T-helper 2 cell (primary cell): ENCODE results near the gene HNRNPUL2.
"Not testable (repeated sequence)": the region's sequence is repeated elsewhere in the genome, so short reads cannot be mapped to it uniquely, and the experiment has no call there.

Source experiments
- DNase-seq, 5 experiments: peaks; one replicate each; pipeline versions ENCODE4 v3.0.0 to v3.0.0-alpha.2; 2012 to 2022
- total RNA-seq, 2 donors: gene quantifications; one replicate each; lab custom pipeline; 2026; lab: John Stamatoyannopoulos, UW

Gene HNRNPUL2
- total RNA-seq = 15.9 to 24.8 reads per million in 2 donors

DNA sequence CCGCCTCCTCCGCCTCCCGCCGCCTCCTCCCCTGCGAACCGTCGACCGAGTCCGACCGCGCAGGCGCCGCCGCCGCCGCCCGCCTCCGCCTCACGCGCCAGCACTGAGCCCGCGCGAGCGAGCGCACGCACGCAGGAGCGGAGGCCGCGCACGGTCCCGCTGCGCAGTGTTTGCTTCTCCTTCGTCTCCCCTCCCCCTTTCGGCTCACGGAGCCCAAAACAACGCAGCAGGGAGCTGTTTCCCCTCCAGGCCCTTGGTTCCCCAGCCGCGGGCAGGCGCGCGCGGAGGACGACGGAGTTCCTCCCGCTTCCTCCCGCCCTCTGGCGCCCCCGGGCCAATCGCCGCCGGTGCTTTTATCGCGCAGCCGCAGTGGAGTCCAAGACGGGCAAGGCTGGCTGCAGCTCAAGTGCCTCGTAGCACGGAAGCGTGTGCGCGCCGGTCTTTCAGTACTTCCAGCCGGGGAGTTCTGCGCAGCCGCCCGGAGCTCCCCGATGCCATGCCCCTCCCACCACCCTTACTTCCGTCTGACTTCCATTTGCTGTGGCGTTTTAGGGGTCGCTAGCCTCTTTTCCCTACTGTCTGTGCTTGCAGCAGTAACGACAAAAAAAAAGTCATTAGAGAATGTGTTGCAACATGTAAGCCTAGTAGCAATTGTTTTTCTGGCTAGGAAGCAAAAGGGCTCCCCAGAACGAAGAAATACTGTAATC is at the start of gene HNRNPUL2:
Gene HNRNPUL2 (minus strand): TSS at position 293 of the 707 bp plus-strand sequence. CDS start 301 bp downstream, outside the sequence.
- DNase-seq = peak; percentile 95 to 100 (median 98)

DNA sequence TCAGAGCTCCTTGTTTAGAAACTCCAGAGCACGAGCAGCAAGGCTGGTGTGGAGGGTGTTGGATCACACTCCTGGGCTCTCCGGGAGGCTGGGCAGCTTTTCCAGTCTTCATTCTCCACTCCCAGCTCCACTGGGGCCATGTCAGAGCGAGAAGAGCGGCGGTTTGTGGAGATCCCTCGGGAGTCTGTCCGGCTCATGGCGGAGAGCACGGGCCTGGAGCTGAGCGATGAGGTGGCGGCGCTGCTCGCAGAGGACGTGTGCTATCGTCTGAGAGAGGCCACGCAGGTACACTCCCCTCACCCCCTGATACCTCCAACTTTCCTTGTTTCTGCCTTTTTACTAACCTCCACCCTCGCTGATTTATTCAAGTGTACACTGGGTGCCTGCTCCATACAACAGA is 48.4 kb upstream of the HNRNPUL2 start:
- no peak for DNase-seq

DNA sequence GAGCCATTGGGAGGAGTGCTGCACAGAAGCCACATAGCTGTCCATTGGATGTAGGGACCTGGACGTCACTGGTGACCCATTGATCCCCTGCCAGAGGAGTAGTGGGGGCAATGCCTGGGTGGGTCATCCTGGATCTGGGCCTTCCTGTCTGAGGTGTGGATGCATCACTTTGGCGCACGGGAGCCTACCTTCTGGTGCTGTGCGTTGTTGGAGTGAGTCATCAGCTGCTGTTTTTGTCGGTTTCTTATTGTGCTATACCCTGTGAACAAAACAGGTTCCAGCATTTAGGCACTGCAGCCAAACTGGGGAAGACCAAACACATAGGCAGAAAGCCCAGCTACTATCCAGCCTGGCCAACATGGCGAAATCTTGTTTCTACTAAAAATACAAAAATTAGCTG is 47.1 kb upstream of the HNRNPUL2 start:
- no peak for DNase-seq

DNA sequence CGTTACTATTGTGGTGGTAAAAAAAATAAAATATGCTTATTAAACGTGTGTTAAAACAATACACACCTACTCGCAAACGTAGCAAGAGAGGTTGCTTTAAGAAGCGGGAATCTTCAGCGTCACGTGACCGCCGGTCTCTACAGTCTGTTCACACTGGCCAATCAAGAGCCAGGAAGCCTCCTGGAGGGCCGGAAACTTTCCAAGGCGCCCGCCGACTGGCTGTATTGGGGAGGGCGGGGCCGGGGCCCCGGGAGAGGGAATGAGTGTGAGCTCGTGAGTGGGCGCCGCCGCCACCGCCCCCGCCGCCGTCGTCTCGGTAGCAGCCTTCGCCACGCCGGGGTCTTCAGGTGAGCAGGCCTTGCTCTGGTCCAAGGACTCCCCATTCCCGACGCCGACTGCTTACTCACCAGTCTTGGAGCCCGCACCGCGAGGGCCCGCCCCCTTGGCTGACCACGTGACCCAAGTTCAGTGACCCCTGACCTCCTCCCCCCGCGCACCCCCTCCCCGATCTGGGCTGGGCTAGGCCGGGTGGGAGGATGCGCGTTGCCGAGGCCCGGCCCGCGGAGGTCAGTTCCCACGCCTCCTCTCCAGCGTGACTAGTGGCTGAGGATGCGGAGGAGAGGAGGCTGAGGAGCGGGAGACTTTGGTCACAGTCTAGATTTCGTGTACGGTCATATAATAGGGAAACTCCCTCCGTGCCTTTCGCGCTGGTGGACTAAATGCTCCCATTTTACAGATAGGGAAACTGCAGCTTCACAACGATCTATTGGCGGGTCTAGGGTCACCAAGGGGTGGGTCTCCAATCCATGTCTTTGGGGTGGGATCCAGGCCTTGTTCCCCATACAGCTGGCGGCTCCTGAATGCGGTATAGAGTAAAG is 44.1 kb upstream of the HNRNPUL2 start, which contains the start of gene TAF6L:
Gene TAF6L (plus strand): TSS at position 253 of the 878 bp plus-strand sequence. CDS start 4,388 bp downstream, outside the sequence.
- DNase-seq = peak; percentile 82 to 95 (median 87)

DNA sequence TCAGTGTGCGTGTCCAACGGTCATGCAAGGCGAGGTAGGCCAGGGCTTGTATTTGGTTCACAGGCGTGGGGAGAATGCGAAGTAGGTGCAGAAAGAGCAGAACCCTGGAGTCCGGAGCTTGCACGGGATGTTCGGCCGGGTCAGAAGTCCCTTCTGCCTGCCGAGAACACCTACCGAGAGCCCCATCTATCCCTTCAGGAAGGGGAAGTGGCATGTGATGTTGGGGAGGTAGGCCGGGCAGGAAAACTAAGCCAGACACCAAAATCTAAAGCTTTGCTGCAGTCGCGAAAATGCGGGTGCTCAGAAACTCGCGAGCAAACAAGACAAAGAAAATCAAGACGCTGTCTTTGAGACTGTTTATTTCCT is 43.5 kb upstream of the HNRNPUL2 start:
- DNase-seq = no peak

DNA sequence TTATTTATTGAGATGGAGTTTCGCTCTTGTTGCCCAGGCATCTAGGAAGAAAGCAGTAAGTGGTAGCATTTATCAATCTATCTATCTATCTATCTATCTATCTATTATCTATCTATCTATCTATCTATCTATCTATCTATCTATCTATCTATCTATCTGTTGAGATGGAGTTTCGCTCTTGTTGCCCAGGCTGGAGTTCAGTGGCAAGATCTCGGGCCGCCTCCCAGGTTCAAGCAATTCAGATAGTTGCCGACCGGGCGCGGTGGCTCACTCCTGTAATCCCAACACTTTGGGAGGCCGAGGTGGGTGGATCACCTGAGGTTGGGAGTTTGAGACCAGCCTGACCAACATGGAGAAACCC is 33.6 kb upstream of the HNRNPUL2 start:
- not testable (repeated sequence) for DNase-seq

DNA sequence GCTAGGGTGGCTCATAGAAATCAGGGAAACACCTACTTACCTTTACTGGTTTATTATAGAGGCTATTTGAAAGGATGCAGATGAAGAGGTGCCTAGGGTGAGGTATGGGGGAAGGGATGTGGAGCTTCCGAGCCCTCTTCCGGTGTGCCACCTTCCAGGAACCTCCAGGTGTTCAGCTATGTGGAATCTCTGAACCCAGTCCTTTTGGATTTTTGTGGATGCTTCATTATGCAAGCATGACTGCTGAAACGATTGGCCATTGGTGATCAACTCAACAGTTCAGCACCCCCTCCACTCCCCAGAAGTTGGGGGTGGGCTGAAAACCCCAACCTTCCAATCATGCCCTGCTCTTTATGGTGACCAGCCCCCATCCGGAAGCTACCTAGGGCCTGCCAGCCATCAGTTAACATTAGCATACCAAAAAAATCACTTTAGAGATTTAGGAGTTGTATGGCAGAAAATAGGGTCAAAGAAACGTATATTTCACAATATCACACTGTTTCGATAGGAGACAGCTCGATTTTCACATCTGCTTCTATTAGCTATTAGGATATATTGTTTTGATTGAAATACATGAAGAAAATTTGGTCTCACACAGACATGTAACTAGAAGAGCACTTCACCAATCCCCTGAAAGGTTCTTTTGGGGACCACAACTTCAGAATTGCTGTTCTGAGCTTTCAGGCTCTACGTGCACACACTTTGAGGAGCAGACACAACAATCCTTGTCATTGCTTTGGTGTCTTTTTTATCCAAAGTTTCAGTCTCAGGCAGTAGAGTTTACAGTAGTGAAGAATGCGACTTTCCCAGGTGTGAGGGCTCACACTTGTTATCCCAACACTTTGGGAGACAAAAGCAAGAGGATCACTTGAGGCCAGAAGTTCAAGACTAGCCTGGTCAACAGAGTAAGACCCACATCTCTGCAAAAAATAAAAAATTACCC is 30.9 kb upstream of the HNRNPUL2 start:
- no peak for DNase-seq

DNA sequence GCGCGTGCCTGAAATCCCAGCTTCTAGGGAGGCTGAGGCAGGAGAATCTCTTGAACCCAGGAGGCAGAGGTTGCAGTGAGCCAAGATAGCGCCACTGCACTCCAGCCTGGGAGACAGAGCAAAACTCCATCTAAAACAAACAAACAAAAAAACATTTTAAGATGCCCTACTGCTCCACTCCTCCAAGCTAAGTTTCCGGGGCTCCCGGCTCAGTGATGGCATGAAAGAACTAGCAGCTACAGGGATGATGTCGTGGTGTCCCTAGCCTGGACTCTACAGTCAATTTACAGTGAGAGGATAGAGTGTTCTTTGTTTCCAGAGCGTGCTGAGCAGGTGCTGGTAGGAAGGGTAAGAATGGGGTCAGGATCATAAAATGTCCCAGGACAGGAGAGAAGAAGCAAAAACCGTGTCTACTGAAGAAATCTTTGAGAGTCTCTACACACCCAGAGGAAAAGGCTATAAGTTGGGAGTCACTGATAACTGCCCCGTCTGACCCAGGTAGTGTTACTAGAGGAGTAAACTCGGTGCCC is 27.9 kb upstream of the HNRNPUL2 start:
- DNase-seq = no peak

DNA sequence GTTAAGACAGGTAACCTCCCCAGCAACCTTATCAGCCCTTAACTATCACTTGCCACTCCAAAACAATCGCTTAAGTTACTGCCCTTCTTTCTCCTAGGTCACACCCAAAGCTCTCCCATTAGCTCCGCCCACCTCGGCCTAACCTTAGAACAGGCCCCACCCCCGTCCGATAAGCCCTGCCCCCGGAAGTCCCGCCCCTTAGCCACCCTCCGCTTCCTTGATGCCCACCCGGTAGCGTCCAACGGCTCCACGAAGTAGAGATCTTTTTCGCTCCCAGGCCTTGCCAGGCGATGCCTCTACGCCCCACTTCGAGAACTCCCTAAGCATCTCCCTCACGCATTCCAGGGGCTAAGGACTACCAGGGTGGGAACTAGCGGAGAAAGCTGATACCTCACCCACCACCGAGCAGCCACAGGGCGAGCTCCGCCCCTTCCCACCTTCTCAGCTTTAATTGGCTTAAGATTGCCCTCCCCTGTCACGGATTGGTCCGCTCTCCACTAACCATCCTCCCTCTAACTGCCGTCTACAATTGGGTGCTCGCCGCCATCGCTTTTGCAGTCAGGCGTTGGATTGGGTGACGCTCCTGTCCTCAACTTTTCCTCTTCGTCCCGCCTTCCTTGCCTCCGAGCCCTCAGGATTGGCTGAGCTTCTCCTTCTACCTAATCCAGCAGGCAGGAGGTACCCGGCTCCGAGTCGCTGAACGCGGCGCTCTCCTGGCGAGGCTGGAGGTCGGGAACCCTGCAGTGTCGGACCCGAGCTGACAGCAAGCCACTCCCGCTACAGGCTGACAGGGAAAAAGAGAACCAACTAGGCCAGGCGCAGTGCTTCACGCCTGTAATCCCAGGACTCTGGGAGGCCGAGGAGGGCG is 26.7 kb upstream of the HNRNPUL2 start, which contains the start of gene ZBTB3:
Gene ZBTB3 (minus strand): TSS at position 425 of the 868 bp plus-strand sequence. CDS start 496 bp downstream, outside the sequence.
- DNase-seq = peak; percentile 91 to 100 (median 95)

DNA sequence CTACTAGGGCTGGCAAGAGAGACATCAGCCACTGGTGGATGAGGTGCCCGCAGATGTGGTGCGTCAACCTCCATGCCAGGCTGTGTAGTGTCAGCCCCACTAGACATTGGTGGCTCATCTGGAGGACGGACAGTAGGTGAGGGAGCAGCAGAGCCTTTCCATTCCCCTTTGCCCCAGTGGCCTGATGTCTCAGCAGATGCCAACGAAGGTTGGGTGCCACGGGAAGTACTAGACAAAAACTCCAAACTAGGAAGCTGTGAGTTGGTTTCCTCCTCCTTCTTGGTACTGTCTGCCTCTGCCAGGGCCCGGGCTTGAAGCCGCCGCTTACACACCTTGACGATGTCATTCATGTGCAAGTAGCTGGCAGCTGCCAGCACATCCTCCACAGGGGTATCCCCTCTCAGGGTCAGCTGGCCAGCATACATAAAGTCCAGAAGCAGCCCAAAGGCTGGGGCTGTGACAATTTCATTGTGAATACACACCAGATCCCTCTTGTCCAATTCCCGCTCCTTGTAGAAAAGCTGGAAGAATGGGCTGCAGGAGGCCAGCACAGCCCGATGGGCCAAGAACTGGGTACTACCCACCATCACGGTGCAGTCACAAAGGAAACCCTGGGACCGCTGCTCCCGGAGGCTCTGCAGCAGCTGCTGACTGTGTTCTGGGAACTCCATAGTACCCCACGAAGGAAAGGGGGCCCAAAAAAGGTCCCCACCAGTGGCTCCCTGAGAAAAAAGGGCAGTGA is 25.9 kb upstream of the HNRNPUL2 start:
- DNase-seq = no peak

DNA sequence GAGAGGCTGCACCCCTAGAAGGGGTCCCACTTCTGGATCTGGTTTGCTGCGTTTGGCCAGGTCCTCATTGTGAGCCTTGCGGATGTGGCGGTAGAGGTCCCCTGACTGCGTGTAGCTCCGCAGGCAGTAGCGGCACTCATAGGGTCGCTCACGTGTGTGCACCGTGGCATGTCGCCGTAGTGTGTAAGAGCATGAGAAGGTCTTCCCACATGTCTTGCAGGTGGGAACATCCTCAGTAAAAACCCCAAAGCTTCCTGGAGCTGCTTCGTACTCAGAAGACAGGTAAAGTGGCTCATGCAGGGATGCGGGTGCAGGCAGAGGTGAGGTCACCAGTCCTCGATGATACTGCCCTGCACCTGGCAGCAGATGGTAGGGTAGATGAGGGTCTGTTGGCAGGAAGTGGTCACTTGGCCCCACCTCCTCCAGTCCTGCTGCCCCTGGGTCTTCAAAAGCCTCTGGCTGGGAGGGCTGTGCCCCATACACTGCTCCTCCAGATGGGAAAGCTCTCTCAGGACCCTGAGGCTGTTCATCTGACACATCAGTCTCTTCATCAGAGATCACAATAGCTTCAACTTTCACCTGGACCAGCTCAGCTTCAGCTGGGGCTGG is 25.0 kb upstream of the HNRNPUL2 start:
- no peak for DNase-seq

DNA sequence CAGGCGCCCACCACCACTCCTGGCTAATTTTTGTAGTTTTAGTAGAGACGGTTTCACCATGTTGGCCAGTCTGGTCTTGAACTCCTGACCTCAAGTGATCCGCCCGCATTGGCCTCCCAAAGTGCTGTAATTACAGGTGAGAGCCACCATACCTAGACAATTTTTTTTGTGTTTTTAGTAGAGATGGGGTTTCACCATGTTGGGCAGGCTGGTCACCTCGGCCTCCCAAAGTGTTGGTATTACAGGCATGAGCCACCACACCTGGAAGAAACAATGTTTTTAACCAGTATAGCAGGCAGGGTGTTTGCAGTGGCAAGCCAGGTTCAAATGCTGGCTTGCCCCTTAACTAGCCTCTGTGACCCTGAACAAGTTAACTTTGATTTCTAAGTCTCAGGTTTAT is 22.7 kb upstream of the HNRNPUL2 start:
- DNase-seq = not testable (repeated sequence)

DNA sequence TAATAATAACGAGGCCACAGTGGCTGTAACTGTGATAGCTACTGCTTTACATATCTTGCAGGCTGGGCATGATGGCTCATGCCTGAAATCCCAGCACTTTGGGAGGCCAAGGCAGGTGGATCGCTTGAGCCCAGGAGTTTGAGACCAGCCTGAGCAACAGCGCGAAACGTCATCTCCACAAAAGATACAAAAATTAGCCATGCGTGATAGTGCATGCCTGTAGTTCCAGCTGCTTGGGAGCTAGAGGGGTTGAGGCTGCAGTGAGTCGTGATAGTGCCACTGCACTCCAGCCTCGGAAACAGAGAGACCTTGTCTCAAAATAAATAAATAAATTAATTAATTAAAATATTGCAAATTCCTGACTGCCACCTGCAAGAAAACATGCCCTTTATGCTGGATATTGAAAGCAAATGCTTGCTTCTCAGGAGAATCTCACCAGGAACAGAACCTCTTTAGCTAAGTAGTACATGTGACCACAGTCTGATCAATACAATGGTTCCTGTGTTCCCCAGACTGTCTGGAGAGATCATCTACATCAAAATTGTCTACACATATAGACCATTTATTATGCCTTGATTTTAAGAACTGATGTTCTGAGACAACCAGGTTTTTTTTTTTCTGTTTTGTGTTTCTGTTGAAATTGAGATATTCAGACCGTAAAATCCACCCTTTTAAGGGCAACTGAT is 20.4 kb upstream of the HNRNPUL2 start:
- no peak for DNase-seq

DNA sequence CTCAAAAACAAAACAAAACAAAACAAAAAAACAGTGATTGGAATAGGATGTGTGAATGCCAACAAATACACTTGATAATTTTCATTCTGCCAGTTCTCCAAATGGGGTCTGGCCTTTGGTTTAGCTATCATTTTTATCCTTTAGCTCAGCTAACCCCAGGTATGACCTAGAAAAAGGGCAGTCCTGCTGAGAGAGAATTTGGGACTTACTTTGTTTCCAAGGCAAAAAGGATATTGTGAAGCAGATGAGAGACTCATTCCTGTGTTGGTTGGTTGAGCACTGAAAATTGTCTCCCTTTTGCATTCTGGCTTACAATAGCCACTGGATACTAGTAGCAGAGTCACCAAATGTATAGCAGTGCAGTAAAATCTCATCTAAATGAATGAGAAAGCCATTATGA is 9.9 kb upstream of the HNRNPUL2 start:
- DNase-seq = no peak

DNA sequence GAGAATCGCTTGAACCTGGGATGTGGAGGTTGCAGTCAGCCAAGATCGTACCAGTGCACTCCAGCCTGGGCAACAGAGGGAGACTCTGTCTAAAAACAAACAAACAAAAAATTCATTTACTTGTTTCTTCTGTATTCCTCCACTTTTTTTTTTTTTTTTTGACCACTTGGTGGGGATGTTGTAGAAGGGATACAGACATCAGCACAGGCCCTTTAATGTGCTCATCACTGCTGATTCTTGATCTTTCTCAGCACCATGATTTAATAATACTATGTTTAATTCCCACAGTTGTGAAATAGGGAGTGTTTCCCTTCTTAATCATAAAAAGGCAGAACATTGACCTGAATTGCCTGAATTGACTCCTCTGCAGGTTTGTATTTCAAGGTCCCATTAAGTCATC is 5.6 kb upstream of the HNRNPUL2 start:
- DNase-seq = peak in 1 of 5 experiments; percentile 60

DNA sequence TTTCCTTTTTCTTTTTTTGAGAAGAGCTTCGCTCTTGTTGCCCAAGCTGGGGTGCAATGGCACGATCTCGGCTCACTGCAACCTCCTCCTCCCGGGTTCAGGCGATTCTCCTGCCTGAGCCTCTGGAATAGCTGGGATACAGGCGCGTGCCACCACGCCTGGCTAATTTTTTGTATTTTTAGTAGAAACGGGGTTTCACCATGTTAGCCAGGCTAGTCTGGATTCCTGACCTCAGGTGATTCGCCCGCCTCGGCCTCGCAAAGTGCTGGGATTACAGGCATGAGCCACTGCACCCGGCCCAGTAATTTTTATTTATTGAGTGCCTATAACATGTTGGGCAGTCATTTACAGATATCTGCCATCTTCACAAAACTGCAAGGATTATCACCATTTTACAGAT is 2.8 kb upstream of the HNRNPUL2 start:
- DNase-seq = not testable (repeated sequence)

DNA sequence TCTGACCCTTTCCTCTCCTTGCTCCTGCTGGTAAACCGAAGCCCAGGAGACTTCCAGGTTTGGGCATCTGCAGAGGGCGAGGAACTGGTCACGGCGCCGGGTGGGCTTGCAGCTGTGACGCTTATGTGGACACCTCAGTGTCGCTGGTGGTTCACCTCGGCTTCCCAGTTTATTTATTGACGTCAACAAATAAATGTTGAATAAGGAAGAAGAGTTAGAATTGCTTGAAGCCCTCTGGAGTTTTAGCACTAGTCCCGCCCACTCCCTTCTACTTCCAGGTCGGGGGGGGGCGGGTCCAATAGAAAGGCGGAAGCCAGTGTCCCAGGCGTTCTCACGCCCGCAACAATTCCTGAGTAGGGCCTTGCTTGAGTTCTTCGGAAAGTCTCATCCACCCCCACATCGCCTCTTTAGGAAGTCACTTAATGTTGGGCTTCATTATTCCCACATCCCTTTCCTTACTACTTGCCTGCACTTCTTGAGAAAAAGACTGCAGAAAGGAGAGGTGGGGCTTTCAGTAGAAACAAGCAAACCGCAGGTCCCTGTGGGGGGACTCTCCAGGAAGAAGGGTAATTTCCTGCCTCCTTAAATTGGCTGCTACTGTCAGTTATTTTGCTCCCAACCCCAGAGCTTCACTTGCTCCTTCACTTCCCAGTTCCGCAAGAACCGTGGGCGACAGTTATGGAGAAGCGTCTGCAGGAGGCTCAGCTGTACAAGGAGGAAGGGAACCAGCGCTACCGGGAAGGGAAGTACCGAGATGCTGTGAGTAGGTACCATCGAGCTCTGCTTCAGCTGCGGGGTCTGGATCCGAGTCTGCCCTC is 1.1 kb upstream of the HNRNPUL2 start, which contains the start of gene TTC9C:
Gene TTC9C (plus strand): TSS at position 316 of the 818 bp plus-strand sequence. CDS start 363 bp downstream, at position 679.
- peak; percentile 63 to 92 (median 76) for DNase-seq

DNA sequence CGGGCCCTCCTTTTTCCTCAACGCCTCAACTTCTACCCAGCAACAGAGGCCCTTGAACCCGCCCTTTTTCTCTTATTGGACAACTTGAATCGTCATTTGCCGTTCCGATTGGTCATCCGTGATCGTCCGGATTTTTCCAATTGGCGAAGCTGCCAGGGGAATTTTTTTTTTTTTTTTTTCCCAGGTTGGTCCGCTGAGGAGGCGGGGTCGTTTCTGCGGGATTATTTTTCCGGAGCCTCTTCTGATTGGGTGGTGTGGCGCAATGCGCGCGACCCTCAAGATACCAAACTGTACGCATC is 564 bp upstream of the HNRNPUL2 start:
- DNase-seq = peak; percentile 50 to 98 (median 79)

DNA sequence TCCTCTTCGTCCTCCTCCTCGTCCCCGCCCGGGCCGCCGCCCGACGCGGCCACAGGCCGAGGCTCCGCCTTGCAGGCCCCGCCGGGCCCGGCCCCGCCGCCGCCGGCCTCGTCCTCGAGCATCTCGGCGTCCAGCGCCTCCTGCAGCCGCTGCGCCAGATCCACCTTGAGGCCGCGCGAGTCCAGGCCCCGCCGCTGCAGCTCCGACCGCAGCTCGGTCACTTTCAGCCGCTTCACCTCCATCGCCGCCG is 417 bp downstream of the HNRNPUL2 start:
- no peak for DNase-seq
